NCI-H1930 (cell line): ENCODE measurements around the gene TNFAIP8L3.
"Not testable (repeated sequence)": the region's sequence is repeated elsewhere in the genome, so short reads cannot be mapped to it uniquely, and the experiment has no call there.

Experiments
- DNase-seq, 2 experiments: peaks; one replicate each; lab custom pipeline; 2025; lab: John Stamatoyannopoulos, UW

The TNFAIP8L3 gene

DNA sequence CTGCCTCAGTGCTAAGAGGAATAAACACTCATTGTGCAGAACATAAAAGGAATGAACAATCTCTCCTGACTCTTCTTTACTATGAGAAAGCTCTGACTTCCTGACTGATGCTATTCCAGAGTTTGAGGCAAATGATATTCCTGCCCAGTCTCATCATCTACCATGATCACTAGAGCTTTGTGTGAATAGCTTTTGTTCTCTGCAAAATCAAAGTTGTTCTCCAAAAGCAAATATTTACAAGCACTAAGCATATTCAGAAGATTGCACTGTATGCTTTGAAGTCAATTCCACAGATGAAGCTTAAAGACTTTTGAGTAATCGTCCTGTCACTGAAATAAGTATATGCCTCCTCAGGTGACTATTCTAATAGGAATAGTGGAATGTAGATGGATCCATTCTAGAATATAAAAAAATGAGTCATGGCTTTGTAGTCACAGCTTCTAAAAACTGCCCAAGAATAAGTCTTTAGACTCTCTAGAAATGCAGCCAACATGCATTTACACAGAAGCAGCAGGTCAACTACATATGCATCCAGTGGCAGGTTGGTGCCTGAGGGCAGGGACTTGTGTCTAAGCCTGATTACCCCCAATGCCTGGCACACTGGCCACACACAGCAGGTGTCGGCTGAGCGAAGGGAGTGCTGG lies 34.6 kb downstream of the TNFAIP8L3 start:
- DNase-seq, result no peak

DNA sequence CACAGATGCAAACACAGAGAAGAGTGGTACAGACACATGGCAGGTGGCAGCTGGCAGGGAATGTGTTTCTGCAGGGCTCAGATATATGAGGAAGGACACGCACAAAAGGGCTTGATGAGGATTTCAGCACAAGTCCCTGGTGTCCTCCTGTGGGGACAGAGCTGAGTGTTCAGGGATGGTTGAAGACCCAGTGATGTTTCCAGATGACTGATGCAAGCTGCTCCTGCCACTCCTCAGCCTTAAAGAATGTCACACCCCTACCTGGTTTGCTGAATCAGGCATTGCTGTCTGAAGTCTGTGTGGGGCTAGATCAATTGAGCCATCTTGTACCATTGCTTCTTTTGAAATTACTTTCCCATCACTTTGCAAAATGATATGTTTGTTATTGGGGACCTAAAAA lies 40.2 kb downstream of the TNFAIP8L3 start:
- DNase-seq, result no peak

DNA sequence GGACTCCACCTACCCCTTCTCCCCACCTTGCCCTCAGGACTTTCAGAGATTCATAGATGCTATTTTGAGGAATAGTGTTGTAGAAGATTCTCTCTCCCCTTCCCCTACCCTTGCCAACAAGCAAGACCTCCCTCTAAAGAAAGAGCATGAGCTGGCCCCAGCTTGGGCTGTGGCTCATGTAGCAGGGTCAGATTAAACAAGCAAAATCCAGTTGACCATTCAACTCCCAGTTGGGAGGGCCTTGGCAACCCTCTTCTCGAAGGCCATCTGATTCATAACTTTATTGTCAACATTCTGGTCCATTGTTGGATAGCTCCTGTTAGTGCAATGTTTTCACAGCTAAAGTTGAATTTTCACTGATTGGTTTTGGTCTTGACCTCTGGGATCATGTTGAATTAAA lies 41.1 kb downstream of the TNFAIP8L3 start:
- no peak for DNase-seq

DNA sequence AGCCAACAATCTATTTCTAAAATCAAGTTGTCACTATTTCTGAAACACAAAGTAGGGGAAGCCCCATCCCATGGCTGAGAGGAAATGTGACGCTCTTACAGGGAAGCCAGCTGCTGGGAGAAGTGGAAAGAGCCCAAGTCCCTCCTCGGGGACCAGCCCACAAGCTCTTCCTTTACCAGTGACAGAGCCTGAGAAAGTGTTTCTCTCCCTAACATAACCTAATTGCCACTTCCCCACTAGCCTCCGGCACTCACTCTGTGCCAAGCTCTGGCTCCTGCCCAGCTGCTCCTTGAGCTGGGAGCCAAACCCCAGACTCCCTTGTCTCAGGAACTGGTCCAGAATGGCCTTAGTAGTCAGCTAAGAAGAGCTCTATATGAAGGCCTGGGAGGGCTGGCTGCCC lies 42.9 kb downstream of the TNFAIP8L3 start:
- no peak for DNase-seq

DNA sequence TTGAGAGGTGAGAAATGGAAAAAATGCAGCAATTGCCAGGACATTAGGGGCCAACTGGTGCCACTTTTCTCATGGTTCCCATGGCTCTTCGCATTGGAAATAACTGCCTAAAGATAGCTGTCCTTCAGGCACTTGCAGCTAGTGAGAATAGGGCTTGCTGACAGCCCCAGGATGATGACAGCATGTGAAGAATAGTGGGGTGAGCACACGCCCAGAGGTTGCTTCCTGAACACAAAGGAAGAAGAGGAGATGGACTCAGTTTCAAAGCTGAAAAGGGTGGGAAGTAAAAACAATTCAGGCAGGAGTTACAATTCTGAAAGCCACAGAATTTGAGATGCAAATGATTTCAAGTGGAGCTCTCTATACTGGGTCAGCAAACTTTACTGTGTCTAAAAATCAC lies 45.6 kb downstream of the TNFAIP8L3 start:
- DNase-seq, result no peak

DNA sequence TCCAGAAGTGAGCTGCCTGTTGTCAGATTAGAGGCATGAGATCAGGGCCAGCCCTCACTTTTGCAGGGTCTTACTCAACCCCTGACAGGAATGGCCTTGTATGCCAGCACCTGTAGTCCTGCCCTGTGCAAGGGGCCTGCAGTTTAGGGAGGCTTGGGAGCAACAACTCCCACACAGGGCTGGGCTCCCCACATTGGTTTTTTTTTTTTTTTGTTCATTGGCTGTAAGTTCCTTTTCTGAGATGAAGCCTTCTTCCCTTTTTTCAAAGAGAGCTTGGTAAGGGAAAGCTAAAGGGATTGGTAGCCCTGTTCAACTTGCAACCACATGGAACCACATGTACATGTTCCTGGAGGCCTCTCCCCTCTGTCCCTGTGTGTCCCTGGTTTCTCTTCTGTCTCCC lies 46.4 kb downstream of the TNFAIP8L3 start:
- no peak for DNase-seq

DNA sequence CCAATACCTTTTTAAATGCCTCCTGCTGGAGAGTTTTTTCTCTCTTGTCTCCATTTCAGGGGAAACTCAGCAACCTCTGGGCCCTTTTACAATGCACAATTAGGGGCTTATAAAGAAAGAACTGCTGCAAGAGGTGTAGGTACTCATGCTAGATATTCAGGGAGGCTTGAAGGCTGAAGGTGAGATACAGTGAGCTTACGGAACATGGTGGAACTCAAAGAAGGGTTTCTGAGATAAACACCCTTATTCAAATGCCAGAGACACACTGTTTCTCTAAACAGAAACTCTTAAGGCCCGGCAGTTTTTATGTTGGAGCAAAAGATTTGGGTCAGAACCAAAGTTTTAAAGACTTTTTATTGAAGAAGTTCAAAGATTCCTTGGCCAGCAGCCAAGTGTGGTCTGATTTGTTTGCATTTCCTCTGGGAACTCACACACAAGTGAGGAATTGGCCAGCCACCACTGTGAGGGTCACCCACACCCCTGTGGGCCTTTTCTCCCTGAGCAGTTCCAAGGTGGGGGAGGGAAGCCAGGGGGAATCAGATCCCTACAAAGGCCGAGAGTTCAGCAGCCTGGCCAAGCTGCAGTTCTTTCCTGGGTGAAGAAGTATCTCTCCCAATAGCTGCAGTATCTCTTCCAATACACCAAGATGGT lies 47.8 kb downstream of the TNFAIP8L3 start:
- DNase-seq, result no peak

DNA sequence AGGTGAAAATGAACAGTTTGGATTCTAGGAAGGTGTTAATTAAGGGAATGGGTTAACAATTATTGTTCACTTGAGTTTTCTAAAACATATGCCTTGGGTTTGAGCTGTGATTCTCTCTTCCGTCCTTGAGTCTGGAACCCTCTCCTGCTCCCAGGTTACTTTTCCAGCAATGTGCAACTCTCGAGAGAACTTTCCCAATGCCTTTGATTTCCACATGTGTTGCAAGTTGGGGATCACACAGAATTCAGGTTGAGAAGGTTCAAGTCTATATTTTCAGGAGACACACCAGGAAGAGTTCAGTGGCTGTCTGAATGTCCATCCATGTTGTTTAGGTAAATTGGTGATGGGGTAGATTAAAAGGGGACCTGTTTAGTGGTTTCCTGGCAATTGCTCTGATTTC lies 48.7 kb downstream of the TNFAIP8L3 start:
- no peak for DNase-seq

DNA sequence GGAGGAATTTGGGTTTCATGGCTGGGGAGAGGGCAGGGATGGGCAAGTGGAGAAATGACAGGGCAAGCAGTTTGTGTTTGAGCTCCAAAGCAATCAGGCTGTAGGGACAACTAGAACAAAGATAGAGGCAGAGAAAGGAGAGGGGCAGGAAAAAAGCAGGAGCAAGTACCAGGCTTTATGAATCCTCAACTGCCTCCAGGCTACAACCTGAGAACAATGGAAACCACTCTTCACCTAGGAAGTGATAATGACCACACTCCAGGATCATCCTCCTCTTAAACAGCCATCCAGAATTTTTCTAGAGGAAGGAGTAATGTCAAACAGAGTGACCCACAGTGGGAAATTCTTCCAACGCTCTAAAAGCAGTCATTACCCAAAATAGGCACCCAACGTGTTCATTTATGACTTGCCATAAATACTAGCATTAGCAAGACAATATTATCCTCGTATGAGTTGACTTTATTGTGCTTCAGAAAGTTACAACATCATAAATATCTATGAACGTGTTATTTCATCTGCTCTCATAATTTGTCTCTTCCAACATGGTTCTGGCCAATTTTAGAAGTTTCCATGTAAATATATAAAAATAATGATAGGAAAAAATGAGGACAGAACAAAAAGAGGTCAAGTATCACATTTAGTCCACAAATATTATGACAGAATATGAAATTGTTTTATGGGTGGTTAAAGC lies 50.5 kb downstream of the TNFAIP8L3 start:
- no peak for DNase-seq

DNA sequence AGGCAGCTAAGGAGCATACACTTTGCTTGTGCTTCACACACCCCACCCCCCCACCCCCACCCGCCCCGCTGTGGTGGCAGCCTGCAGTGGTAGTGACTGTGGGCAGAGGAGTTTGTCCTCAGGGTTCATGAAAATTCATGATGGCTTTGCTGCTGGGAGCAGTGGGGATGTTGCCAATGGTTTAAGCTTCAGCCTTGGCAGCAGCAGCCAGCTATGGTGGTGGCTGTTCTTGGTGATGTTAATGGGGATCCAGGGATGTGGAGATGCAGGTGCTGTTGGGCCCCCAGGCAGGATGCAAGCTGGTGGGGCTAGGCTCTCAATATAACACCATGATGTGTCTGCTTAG lies 55.8 kb downstream of the TNFAIP8L3 start:
- no peak for DNase-seq

DNA sequence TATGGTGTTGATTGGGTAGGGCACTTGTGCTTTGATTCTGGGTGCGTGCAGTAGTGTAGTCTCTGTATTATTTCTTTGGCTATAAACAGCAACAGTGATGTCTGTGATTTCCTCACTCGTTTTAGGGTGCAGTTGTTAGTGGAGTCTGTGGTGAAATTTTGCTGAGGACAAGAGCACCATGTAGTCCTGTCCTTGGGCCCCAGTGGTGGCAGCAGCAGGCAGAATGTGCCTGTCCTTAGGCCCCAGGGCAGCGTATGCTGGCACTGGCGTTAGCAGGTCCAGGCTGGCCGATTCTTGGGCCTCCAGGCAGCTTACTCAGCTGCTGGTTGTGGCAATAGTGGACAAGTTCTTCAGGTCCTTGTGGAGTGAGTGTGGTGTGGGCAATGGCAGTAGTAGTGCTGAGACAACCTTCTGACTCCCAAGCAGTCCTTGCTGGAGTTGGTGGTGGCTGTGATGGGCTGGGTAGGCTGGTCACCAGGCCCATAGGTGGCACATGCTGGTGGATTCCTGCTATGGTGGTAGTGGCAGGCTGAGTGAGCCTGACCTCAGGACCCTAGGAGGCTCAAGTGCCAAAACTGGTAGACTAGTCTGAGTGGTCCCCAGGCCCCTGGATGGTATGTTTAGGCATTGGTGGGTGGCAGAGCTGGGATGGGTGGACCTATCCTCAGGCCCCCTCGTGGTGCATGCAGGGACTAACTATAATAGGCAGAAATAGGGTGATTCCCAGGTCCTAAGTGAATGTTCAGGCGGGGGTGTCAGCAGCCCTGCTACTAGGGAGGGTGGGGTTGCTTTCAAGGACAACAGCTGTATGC lies 56.3 kb downstream of the TNFAIP8L3 start:
- no peak for DNase-seq

DNA sequence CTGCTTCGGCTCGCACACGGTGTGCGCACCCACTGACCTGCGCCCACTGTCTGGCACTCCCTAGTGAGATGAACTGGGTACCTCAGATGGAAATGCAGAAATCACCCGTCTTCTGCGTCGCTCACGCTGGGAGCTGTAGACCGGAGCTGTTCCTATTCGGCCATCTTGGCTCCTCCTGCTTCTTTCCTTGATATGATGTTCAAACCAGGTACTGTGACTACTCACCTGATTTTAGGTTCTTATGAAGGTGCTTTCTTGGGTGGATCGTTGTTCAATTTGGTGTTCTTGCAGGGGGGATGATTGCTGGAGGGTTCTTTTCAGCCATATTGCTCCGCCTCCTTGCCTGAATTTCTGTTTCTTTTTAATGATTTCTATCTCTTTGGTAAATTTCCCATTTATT lies 57.2 kb downstream of the TNFAIP8L3 start:
- DNase-seq, result not testable (repeated sequence)

DNA sequence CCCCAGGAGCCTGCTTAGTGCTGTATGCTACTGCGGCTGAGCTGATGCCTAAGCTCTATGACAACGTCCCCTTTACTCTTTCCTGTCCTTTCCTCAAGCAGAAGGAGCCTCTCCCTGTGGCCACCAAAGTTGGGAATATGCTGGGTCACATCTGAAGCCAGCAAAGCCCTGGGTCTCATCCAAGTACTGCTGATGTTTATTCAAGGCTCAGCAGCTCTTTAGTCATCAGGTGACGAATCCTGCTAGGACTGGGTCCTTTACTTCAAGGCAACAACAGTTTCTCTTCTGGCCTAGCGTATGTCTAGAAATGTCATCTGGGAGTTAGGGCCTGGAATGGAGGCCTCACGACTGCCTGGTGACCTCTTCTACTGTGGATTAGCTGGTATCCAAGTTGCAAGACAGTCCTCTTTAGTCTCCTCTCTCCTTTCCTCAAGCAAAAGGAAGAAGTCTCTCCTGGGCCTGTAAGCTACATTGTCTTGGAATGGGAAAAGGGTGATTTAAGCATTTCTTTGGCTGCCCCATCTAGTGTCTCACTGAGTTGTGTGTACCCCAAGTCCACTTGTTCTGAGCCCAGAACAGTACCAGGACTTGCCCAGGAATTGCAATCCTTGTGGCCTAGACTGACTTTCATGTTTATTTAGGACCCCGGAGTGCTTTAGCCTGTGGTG lies 63.9 kb downstream of the TNFAIP8L3 start:
- no peak for DNase-seq

DNA sequence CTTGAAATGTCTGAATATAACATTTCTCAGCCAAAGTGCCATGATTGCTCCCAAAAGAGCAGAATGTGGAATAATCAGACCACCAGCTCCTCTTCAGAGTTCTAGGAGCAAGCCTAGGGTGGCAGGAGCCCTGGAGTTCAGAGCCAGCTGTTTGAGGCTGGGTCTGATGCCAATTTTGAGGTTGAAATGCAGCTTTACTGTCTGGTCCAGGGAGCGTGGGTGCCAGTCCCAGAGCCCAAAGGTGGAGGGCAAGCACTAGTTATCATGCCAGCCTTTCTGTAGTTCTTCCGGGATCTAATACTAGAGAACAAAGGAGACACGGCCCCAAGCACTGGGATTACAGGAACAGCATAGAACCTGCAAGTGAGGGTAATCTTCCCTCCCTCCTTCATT lies 69.3 kb downstream of the TNFAIP8L3 start:
- DNase-seq, result no peak

DNA sequence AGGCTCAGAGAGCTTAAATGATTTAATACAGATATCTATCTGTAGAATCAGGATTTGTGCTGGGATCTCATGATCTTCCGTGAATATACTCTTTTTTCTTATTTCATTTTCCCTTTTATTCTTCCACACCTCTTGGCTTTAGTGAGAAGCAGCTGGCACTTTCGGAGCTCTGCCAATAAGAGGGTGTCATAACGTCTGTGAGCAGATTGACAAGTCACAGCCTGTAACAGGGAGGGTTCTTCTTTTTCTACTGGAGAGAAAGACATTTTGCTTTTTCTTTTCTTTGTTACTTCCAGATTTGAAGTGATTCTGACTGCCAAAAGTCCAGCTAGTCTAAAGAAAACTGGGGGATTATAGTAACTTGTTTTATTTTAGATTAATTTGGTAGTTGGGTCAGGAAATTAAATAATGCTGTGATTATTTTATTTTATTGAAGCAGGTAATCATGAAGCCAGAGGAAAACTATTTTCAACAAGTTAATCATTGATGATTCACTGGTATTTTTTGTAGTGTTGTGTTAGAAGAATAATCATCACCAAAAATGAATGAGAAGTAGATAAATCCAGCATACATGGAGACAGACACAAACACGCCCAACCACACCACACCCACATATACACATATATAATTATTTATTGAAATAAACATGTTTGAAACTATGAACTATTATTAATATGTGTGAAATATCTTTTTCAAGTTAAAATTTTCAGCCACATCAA lies 69.8 kb downstream of the TNFAIP8L3 start:
- no peak for DNase-seq

DNA sequence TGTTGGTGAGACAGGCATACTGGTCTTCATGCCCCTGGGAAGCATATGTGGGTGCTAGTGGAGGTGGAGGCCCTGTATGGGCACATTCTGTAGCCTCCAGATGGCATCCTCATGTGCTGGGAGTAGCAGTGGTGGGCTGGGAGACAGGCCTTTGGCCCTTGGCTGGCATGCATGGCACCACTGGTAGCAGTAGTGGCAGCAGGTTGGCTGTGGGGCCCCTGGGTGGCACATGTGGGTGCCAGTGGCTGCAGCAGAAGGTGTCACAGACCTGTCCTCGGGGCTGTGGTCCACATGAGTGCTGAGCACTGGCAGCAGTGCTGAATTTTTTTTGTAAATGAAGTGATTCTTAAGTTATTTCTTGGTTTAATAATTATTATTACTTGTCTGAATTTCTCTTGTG lies 71.2 kb downstream of the TNFAIP8L3 start:
- DNase-seq, result no peak

DNA sequence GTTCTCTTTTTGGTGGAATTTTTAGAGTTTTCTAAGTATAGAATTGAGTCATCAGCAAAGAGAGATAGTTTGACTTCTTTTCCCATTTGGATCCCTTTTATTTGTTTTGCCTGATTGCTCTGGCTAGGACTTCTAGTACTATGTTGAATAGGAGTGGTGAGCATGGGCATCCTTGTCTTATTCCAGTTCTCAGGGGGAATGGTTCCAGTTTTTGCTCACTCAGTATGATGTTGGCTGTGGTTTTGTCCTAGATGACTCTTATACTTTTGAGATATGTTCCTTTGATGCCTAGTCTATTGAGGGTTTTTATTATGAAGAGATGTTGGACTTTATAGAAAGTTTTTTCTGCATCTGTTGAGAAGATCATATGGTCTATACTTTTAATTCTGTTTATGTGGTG lies 72.5 kb downstream of the TNFAIP8L3 start:
- no peak for DNase-seq

DNA sequence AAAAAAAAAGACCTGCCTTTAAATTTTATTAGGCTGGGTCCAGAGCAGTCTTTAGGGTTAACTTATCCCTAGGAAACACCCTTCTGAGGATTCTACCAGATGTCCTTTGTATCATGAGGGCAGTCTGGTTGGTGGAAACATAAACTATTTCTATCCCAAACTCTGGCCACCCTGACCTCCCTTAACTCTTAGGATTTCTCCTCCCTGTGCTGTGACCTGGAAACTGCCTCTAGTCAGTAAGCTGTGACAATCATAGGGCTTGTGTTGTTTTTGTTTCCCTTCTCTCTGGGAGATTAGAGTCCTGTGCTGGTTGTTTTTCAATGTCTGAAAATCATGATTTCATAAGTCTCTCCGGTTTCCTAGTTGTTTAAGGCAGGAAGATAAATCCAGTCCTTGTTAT lies 78.1 kb downstream of the TNFAIP8L3 start:
- no peak for DNase-seq

DNA sequence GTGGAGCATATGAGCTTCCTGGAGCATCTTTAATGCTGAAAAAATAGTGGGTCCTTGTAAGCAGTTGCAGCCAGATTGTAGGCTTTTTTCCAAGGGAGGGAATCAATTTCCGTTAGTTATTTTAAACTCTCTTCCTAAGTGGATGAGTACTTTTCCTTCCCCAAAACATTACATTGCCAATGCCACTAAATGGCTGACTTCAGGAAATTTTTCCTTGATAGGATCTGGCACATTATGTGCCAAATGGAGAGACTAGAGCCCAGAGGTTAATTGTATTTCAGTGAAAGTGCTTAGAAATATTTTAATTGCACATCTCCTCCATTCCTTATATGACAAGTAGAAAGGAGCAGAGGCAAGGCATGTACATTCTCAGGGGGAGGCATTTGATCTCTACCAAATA lies 83.5 kb downstream of the TNFAIP8L3 start:
- no peak for DNase-seq

DNA sequence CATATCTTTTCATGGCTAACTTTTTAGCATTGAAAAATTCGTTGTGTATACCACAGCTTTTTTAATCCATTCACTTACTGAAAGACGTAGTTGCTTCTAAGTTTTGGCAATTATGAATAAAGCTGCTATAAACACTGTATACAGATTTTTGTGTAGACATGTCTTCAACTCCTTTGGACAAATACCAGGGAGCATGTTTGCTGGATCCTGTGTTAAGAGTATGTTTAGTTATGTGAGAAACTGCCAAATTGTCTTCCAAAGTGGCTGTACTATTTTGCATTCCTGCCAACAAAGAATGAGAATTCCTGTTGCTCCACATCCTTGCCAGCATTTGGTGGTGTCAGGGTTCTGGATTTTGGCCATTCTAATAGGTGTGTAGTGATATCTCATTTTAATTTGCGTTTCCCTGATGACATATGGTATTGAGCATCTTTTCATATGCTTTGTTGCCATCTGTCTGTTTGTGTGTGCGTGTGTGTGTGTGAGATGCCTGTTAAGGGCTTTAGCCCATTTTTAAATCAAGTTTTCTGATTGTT lies 87.5 kb downstream of the TNFAIP8L3 start:
- no peak for DNase-seq
